ENCODE data around the gene NCOA4. TPM values are rescaled to one million over a fixed set of nuclear protein-coding genes. Genes with fewer than 3 reads are reported as not detected.

NCOA4 gene
- total RNA-seq, 5 donors from 2014 or later (not counting 1 experiment from before 2014, with no cell fraction given): 60.1 to 86.8 (median 75.3) TPM

GRCh38 chr10:46074196-46074946 lies 43.9 kb upstream of the NCOA4 start:
- H3K27ac Mint-ChIP-seq: no peak overlapping the region
- Histone ChIP-seq H3K4me1 (ENCODE audit: control insufficient read depth in 1 of 2, extremely low read depth in 1 of 2, insufficient read depth in 2 of 2, low read length in 2 of 2) (peaks cover 11 to 13% of the 10 kb centered on the region in 2 experiments), H3K36me3 (ENCODE audit: control insufficient read depth in 2 of 2, extremely low read depth in 1 of 2, insufficient read depth in 1 of 2, low read length in 1 of 2) (no peaks in the 10 kb centered on the region), H3K27ac (ENCODE audit: low read length) (no peak overlapping the region), H3K9me3 (no peaks in the 10 kb centered on the region), H3K4me3 (ENCODE audit: control insufficient read depth in 1 of 2, extremely low read depth in 1 of 2, low read length in 1 of 2) (no peak overlapping the region), H3K27me3 (replicated peaks in 1 of 2; ENCODE audit: control insufficient read depth in 2 of 2, extremely low read depth in 1 of 2, insufficient read depth in 2 of 2, low read length in 1 of 2) (no peaks in the 10 kb centered on the region)
- DNase-seq: no peak
- H3K4me3 Mint-ChIP-seq: no peak overlapping the region
- no peaks in the 10 kb centered on the region for H3K27me3 Mint-ChIP-seq
- H3K9me3 Mint-ChIP-seq: no peaks in the 10 kb centered on the region
- ATAC-seq (replicated peaks in 1 of 4): no peak
- POLR2A ChIA-PET: interaction anchor here in 1 of 2 donors (0.7 kb wide), 1 partner anchor 11 kb away, joined by 3 read pairs; no protein-coding TSS in a partner anchor
- 73% methylated on average over 1 of the region's 4 CpGs for WGBS (ENCODE audit: insufficient coverage)
- H3K4me1 Mint-ChIP-seq: peaks cover 12 to 30% (median 27%) of the 10 kb centered on the region in 3 donors
- no peaks in the 10 kb centered on the region for H3K36me3 Mint-ChIP-seq
- CTCF ChIA-PET: no interaction called here

- no CpG with 5 or more reads among the region's 1 CpG for WGBS (ENCODE audit: insufficient coverage)
- no peaks in the 10 kb centered on the region for H3K9me3 ChIP-seq
Measured at GRCh38 chr10:46073564-46073963, 43.1 kb upstream of the NCOA4 start.

GRCh38 chr10:46070749-46071148 lies 40.3 kb upstream of the NCOA4 start:
- H3K4me3 ChIP-seq (ENCODE audit: control insufficient read depth in 1 of 2, extremely low read depth in 1 of 2, low read length in 1 of 2): no peak overlapping the region
- ChIA-PET CTCF (interaction anchor here in 1 of 2 donors (1.3 kb wide), 1 partner anchor 10 kb away, joined by 9 read pairs; no protein-coding TSS in a partner anchor), POLR2A (no interaction called here)
- H3K4me1 ChIP-seq (ENCODE audit: control insufficient read depth in 1 of 2, extremely low read depth in 1 of 2, insufficient read depth in 2 of 2, low read length in 2 of 2): no peaks in the 10 kb centered on the region
- H3K27me3 Mint-ChIP-seq: no peaks in the 10 kb centered on the region
- no peak overlapping the region for H3K27ac Mint-ChIP-seq
- no peaks in the 10 kb centered on the region for H3K36me3 ChIP-seq (ENCODE audit: control insufficient read depth in 2 of 2, extremely low read depth in 1 of 2, insufficient read depth in 1 of 2, low read length in 1 of 2)
- H3K4me3 Mint-ChIP-seq: no peak overlapping the region
- no peaks in the 10 kb centered on the region for H3K36me3 Mint-ChIP-seq
- no peaks in the 10 kb centered on the region for H3K27me3 ChIP-seq (replicated peaks in 1 of 2; ENCODE audit: control insufficient read depth in 2 of 2, extremely low read depth in 1 of 2, insufficient read depth in 2 of 2, low read length in 1 of 2)
- no peaks in the 10 kb centered on the region for H3K9me3 ChIP-seq
- ATAC-seq (replicated peaks in 1 of 4): no peak
- WGBS (ENCODE audit: insufficient coverage): 80% methylated on average over 5 of the region's 6 CpGs
- peaks cover 0 to 10% (median 7%) of the 10 kb centered on the region in 3 donors for H3K4me1 Mint-ChIP-seq
- DNase-seq: no peak
- no peaks in the 10 kb centered on the region for H3K9me3 Mint-ChIP-seq
- no peak overlapping the region for H3K27ac ChIP-seq (ENCODE audit: low read length)

More at GRCh38 chr10:46073564-46073963, 43.1 kb upstream of the NCOA4 start:
- no peaks in the 10 kb centered on the region for H3K27me3 Mint-ChIP-seq
- peaks cover 12 to 24% (median 24%) of the 10 kb centered on the region in 3 donors for H3K4me1 Mint-ChIP-seq
- DNase-seq (no peak), ATAC-seq (replicated peaks in 1 of 4) (no peak)
- no peaks in the 10 kb centered on the region for H3K36me3 Mint-ChIP-seq
- no peaks in the 10 kb centered on the region for H3K9me3 Mint-ChIP-seq
- no peak overlapping the region for H3K27ac Mint-ChIP-seq
- Histone ChIP-seq H3K36me3 (ENCODE audit: control insufficient read depth in 2 of 2, extremely low read depth in 1 of 2, insufficient read depth in 1 of 2, low read length in 1 of 2) (no peaks in the 10 kb centered on the region), H3K4me1 (ENCODE audit: control insufficient read depth in 1 of 2, extremely low read depth in 1 of 2, insufficient read depth in 2 of 2, low read length in 2 of 2) (peaks cover 11 to 13% of the 10 kb centered on the region in 2 experiments), H3K27me3 (replicated peaks in 1 of 2; ENCODE audit: control insufficient read depth in 2 of 2, extremely low read depth in 1 of 2, insufficient read depth in 2 of 2, low read length in 1 of 2) (no peaks in the 10 kb centered on the region), H3K27ac (ENCODE audit: low read length) (no peak overlapping the region), H3K4me3 (ENCODE audit: control insufficient read depth in 1 of 2, extremely low read depth in 1 of 2, low read length in 1 of 2) (no peak overlapping the region)
- no peak overlapping the region for H3K4me3 Mint-ChIP-seq
- POLR2A ChIA-PET: no interaction called here
- CTCF ChIA-PET: interaction anchor here in 1 of 2 donors (0.7 kb wide), 1 partner anchor 52 kb away, joined by 3 read pairs; no protein-coding TSS in a partner anchor

GRCh38 chr10:46069771-46070463 lies 39.5 kb upstream of the NCOA4 start:
- H3K27ac Mint-ChIP-seq: peak overlapping the region in 1 of 2 donors; percentile 29
- Histone ChIP-seq H3K27me3 (replicated peaks in 1 of 2; ENCODE audit: control insufficient read depth in 2 of 2, extremely low read depth in 1 of 2, insufficient read depth in 2 of 2, low read length in 1 of 2) (no peaks in the 10 kb centered on the region), H3K9me3 (no peaks in the 10 kb centered on the region), H3K27ac (ENCODE audit: low read length) (no peak overlapping the region), H3K4me1 (ENCODE audit: control insufficient read depth in 1 of 2, extremely low read depth in 1 of 2, insufficient read depth in 2 of 2, low read length in 2 of 2) (no peaks in the 10 kb centered on the region), H3K36me3 (ENCODE audit: control insufficient read depth in 2 of 2, extremely low read depth in 1 of 2, insufficient read depth in 1 of 2, low read length in 1 of 2) (no peaks in the 10 kb centered on the region), H3K4me3 (ENCODE audit: control insufficient read depth in 1 of 2, extremely low read depth in 1 of 2, low read length in 1 of 2) (no peak overlapping the region)
- ATAC-seq (replicated peaks in 1 of 4) (no peak), DNase-seq (no peak)
- WGBS (ENCODE audit: insufficient coverage): no CpG with 5 or more reads among the region's 6 CpGs
- CTCF ChIA-PET: interaction anchor here in 1 of 2 donors (1.3 kb wide), 1 partner anchor 11 kb away, joined by 9 read pairs; no protein-coding TSS in a partner anchor
- H3K9me3 Mint-ChIP-seq: no peaks in the 10 kb centered on the region
- H3K4me3 Mint-ChIP-seq: no peak overlapping the region
- H3K4me1 Mint-ChIP-seq: peaks cover 0 to 10% (median 7%) of the 10 kb centered on the region in 3 donors
- no peaks in the 10 kb centered on the region for H3K27me3 Mint-ChIP-seq
- POLR2A ChIA-PET: interaction anchor here in 1 of 2 donors (0.7 kb wide), 1 partner anchor 478 kb away, joined by 6 read pairs; no protein-coding TSS in a partner anchor
- no peaks in the 10 kb centered on the region for H3K36me3 Mint-ChIP-seq

GRCh38 chr10:46068905-46069304 lies 38.5 kb upstream of the NCOA4 start:
- H3K27ac Mint-ChIP-seq: no peak overlapping the region
- H3K4me1 ChIP-seq (ENCODE audit: control insufficient read depth in 1 of 2, extremely low read depth in 1 of 2, insufficient read depth in 2 of 2, low read length in 2 of 2): no peaks in the 10 kb centered on the region
- no peak overlapping the region for H3K4me3 ChIP-seq (ENCODE audit: control insufficient read depth in 1 of 2, extremely low read depth in 1 of 2, low read length in 1 of 2)
- no peaks in the 10 kb centered on the region for H3K27me3 ChIP-seq (replicated peaks in 1 of 2; ENCODE audit: control insufficient read depth in 2 of 2, extremely low read depth in 1 of 2, insufficient read depth in 2 of 2, low read length in 1 of 2)
- no CpG with 5 or more reads among the region's 2 CpGs for WGBS (ENCODE audit: insufficient coverage)
- ChIA-PET CTCF (no interaction called here), POLR2A (no interaction called here)
- H3K4me1 Mint-ChIP-seq: peaks cover 0 to 10% (median 7%) of the 10 kb centered on the region in 3 donors
- no peaks in the 10 kb centered on the region for H3K36me3 ChIP-seq (ENCODE audit: control insufficient read depth in 2 of 2, extremely low read depth in 1 of 2, insufficient read depth in 1 of 2, low read length in 1 of 2)
- H3K27ac ChIP-seq (ENCODE audit: low read length): no peak overlapping the region
- no peak overlapping the region for H3K4me3 Mint-ChIP-seq
- no peak for DNase-seq
- no peak for ATAC-seq (replicated peaks in 1 of 4)
- H3K9me3 Mint-ChIP-seq: no peaks in the 10 kb centered on the region
- H3K9me3 ChIP-seq: no peaks in the 10 kb centered on the region
- no peaks in the 10 kb centered on the region for H3K27me3 Mint-ChIP-seq
- H3K36me3 Mint-ChIP-seq: no peaks in the 10 kb centered on the region

GRCh38 chr10:46068117-46068516 lies 37.7 kb upstream of the NCOA4 start:
- no peak overlapping the region for H3K4me3 Mint-ChIP-seq
- POLR2A ChIA-PET: no interaction called here
- WGBS (ENCODE audit: insufficient coverage): no CpG with 5 or more reads among the region's 1 CpG
- Histone ChIP-seq H3K4me1 (ENCODE audit: control insufficient read depth in 1 of 2, extremely low read depth in 1 of 2, insufficient read depth in 2 of 2, low read length in 2 of 2) (no peaks in the 10 kb centered on the region), H3K27me3 (replicated peaks in 1 of 2; ENCODE audit: control insufficient read depth in 2 of 2, extremely low read depth in 1 of 2, insufficient read depth in 2 of 2, low read length in 1 of 2) (no peaks in the 10 kb centered on the region), H3K36me3 (ENCODE audit: control insufficient read depth in 2 of 2, extremely low read depth in 1 of 2, insufficient read depth in 1 of 2, low read length in 1 of 2) (no peaks in the 10 kb centered on the region), H3K9me3 (no peaks in the 10 kb centered on the region), H3K27ac (ENCODE audit: low read length) (no peak overlapping the region), H3K4me3 (ENCODE audit: control insufficient read depth in 1 of 2, extremely low read depth in 1 of 2, low read length in 1 of 2) (no peak overlapping the region)
- no peaks in the 10 kb centered on the region for H3K27me3 Mint-ChIP-seq
- no peaks in the 10 kb centered on the region for H3K9me3 Mint-ChIP-seq
- no peaks in the 10 kb centered on the region for H3K36me3 Mint-ChIP-seq
- ATAC-seq (replicated peaks in 1 of 4): no peak
- DNase-seq: no peak
- H3K27ac Mint-ChIP-seq: no peak overlapping the region
- CTCF ChIA-PET: no interaction called here
- peaks cover 0 to 10% (median 7%) of the 10 kb centered on the region in 3 donors for H3K4me1 Mint-ChIP-seq
